ENCODE data around the gene AK2. TPM values are rescaled to one million over a fixed set of nuclear protein-coding genes. Genes with fewer than 3 reads are reported as not detected.
A peak's percentile ranks its signal among the peaks of the same experiment; 100 is the strongest.

AK2 gene
- total and polyA plus RNA-seq, 3 donors from 2014 or later: 144 to 219 (median 181) TPM

DNA sequence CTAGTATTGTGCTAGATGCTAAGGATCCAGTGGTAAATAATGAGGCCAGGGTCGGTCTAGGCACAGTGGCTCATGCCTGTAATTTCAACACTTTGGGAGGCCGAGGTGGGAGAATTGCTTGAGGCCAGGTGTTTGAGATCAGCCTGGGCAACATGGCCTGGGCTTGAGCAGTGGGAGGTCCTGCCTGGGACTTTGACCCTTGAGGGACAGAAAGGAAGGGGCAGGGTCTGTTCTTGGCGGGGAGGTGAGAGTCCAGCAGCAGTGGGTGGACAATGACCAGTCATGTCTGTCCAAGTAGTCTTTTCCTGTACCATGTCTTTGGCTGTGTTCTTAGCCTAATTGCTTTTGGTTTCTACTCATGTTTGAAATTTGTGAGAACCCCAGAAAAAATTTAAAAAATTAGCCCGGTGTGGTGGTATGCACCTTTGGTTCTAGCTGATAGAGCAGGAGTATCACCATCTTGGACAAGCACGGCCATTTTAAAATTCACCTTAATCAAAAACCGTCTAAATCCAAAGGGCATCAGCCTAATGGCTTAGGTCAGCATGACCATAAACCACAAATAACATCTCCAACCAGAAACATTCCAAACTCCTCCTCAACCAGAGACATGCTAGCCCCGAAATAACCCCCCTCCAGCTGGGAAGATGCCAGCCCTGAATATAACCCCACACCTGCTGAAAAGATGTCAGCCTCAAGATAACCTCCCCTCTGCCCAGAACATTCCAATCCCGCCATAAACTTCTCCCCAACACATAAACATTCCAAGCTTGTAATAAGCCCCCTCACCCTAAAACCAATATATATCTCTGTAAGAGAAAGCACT is 6.8 kb upstream of the AK2 start:
- no peak for DNase-seq
- 58 to 64% methylated on average over 8 of the region's 8 CpGs for WGBS, 2 donors
- Histone ChIP-seq H3K27me3 (no peaks in the 10 kb centered on the region), H3K27ac (no peak overlapping the region), H3K4me1 (no peaks in the 10 kb centered on the region), H3K36me3 (ENCODE audit: low read depth, missing control alignments) (no peaks in the 10 kb centered on the region), H3K4me3 (no peak overlapping the region), H3K9me3 (no peaks in the 10 kb centered on the region)
- no peak for TF ChIP-seq POLR2A (IDR thresholded peaks at IDR 0.05)
- TF ChIP-seq, protein P1, sequence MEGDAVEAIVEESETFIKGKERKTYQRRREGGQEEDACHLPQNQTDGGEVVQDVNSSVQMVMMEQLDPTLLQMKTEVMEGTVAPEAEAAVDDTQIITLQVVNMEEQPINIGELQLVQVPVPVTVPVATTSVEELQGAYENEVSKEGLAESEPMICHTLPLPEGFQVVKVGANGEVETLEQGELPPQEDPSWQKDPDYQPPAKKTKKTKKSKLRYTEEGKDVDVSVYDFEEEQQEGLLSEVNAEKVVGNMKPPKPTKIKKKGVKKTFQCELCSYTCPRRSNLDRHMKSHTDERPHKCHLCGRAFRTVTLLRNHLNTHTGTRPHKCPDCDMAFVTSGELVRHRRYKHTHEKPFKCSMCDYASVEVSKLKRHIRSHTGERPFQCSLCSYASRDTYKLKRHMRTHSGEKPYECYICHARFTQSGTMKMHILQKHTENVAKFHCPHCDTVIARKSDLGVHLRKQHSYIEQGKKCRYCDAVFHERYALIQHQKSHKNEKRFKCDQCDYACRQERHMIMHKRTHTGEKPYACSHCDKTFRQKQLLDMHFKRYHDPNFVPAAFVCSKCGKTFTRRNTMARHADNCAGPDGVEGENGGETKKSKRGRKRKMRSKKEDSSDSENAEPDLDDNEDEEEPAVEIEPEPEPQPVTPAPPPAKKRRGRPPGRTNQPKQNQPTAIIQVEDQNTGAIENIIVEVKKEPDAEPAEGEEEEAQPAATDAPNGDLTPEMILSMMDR (IDR thresholded peaks at IDR 0.05): no peak
- intact Hi-C loops (cut with DNase I; ENCODE audit: low total_unique reads): no loop called here

DNA sequence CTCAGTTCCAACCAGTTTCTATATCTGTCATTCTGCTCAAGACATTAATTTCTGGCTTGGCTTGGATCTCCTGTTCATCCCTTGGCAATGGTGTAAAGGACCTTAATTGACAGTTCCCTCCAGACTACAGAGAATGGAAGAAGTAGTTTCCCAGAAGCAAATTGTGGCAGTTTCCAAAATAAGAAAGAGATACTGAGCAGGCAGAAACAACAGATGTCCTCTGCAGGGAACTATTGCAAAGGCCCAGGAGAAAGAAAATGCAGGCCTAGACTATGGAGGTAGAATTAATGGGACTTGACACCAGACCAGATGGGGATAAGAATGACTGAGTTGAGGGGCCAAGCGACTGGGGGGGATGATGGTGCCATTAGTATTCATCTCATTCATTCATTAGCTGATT is 6.1 kb upstream of the AK2 start:
- TF ChIP-seq, protein P1 (IDR thresholded peaks at IDR 0.05): no peak
- TF ChIP-seq POLR2A (IDR thresholded peaks at IDR 0.05): no peak
- no peak overlapping the region for H3K4me3 ChIP-seq
- no peak overlapping the region for H3K27ac ChIP-seq
- no peaks in the 10 kb centered on the region for H3K27me3 ChIP-seq
- WGBS, 2 donors: 4 to 100% methylated on average over 1 of the region's 1 CpG
- intact Hi-C loops (cut with DNase I; ENCODE audit: low total_unique reads): no loop called here
- no peaks in the 10 kb centered on the region for H3K4me1 ChIP-seq
- no peak for DNase-seq
- no peaks in the 10 kb centered on the region for H3K9me3 ChIP-seq
- H3K36me3 ChIP-seq (ENCODE audit: low read depth, missing control alignments): no peaks in the 10 kb centered on the region

DNA sequence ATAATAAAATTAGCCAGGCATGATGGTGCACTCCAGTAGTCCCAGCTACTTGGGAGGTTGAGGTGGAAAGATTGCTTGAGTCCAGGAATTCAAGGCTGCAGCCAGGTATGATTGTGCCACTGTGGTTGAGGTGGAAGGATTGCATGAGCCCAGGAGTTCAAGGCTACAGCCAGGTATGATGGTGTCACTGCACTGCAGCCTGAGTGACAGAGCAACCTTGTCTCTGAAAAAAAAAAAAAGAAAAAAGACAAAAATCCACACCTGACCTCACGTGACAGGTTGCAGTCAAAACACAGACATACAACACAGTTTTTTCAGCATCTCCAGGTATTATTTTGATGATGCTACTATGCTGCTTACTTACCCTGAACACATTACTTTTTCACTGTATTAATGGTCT is 4.3 kb upstream of the AK2 start:
- Histone ChIP-seq H3K27me3 (no peaks in the 10 kb centered on the region), H3K27ac (no peak overlapping the region), H3K36me3 (ENCODE audit: low read depth, missing control alignments) (no peaks in the 10 kb centered on the region), H3K4me3 (no peak overlapping the region), H3K9me3 (no peaks in the 10 kb centered on the region), H3K4me1 (no peaks in the 10 kb centered on the region)
- intact Hi-C loops (cut with DNase I; ENCODE audit: low total_unique reads): no loop called here
- TF ChIP-seq, protein P1 (IDR thresholded peaks at IDR 0.05): no peak
- TF ChIP-seq POLR2A (IDR thresholded peaks at IDR 0.05): no peak
- 81 to 87% methylated on average over 1 of the region's 1 CpG for WGBS, 2 donors
- no peak for DNase-seq

DNA sequence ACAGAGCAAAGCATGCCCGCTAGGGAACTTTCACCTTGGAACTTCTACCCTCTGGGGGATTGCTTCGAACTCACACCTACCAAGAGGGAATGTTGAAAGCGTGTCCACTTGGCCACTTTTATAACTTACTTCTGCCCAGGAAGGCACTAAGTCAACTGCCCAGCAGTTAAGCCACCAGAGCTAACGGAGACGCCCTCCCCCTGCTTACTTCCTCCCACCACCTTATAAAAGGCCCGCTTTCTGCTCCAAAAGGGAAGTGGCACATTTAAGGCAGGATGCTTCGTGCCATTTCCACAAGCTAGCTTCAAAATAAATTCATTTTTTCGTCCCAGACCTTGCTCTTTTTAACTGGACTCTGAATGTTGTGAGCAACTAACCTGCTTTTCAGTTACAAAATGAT is 3.2 kb upstream of the AK2 start:
- no peak for DNase-seq
- H3K36me3 ChIP-seq (ENCODE audit: low read depth, missing control alignments): no peaks in the 10 kb centered on the region
- no peak for TF ChIP-seq POLR2A (IDR thresholded peaks at IDR 0.05)
- TF ChIP-seq, protein P1 (IDR thresholded peaks at IDR 0.05): no peak
- intact Hi-C loops (cut with DNase I; ENCODE audit: low total_unique reads): no loop called here
- H3K27ac ChIP-seq: no peak overlapping the region
- no peaks in the 10 kb centered on the region for H3K9me3 ChIP-seq
- H3K4me3 ChIP-seq: no peak overlapping the region
- peaks cover 5% of the 10 kb centered on the region for H3K4me1 ChIP-seq
- H3K27me3 ChIP-seq: no peaks in the 10 kb centered on the region
- WGBS, 2 donors: 82 to 83% methylated on average over 8 of the region's 8 CpGs

DNA sequence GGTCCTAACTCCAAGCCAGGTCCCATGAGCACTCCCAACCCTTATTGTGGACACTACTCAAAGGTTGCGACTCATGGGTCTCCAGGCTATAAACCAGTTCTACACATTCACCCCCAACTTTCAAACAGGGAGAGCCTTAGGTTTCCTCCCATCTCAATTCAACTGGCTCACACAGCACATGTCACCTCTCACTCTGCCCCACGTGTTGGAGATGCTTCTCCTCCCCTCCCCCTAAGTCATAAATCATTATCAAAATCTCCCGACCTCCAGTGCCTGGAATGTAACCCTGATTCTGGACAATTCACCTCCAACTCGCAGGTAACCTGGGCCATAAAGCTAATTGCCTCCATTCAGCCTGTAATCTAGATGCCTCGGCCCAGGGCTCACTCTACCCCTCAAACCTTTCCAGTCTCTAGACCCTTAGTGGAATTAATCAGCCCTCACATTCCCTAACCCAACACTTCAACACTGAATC is 595 bp downstream of the AK2 start:
- Histone ChIP-seq H3K4me3 (peak overlapping the region; percentile 78 to 95), H3K4me1 (peaks cover 5% of the 10 kb centered on the region), H3K9me3 (no peaks in the 10 kb centered on the region), H3K27me3 (no peaks in the 10 kb centered on the region), H3K36me3 (ENCODE audit: low read depth, missing control alignments) (no peaks in the 10 kb centered on the region), H3K27ac (peak overlapping the region; percentile 70 to 79)
- 3 to 7% methylated on average over 5 of the region's 5 CpGs for WGBS, 2 donors
- intact Hi-C loops (cut with DNase I; ENCODE audit: low total_unique reads): no loop called here
- TF ChIP-seq, protein P1 (IDR thresholded peaks at IDR 0.05): no peak
- TF ChIP-seq POLR2A (IDR thresholded peaks at IDR 0.05): no peak
- peak; percentile 16 for DNase-seq
